ENCODE data around the gene ITGB7. TPM values are rescaled to one million over a fixed set of nuclear protein-coding genes. Genes with fewer than 3 reads are reported as not detected.
A peak's percentile ranks its signal among the peaks of the same experiment; 100 is the strongest.

Gene ITGB7
- total and polyA plus RNA-seq, 10 of the 15 experiments (the other 5 are each of a cell fraction or from before 2014, with no cell fraction given) = 54.5 to 487 (median 252) TPM

- TF ChIP-seq JUND (IDR thresholded peaks at IDR 0.05; ENCODE audit: low read depth, low read length) (no peak), SP1 (IDR thresholded peaks at IDR 0.05; ENCODE audit: low read depth, low read length) (no peak), CBX3 (IDR thresholded peaks at IDR 0.05; ENCODE audit: borderline replicate concordance, low read depth) (no peak), CHD2 (IDR thresholded peaks at IDR 0.05; ENCODE audit: borderline replicate concordance, low read depth, low read length) (peak; percentile 61; the same call in 1 of the 2 replicates), ZBED1 (IDR thresholded peaks at IDR 0.05; ENCODE audit: borderline replicate concordance) (no peak), BCLAF1 (IDR thresholded peaks at IDR 0.05) (no peak), FOS (IDR thresholded peaks at IDR 0.05; ENCODE audit: borderline replicate concordance, extremely low read depth, insufficient read length) (no peak), WRNIP1 (IDR thresholded peaks at IDR 0.05; ENCODE audit: borderline replicate concordance, low read depth, low read length) (no peak), ZNF592 (IDR thresholded peaks at IDR 0.05) (no peak), NR2C2 (IDR thresholded peaks at IDR 0.05; ENCODE audit: borderline replicate concordance, control insufficient read depth, insufficient read length, low read depth) (no peak), BMI1 (IDR thresholded peaks at IDR 0.05; ENCODE audit: borderline replicate concordance) (no peak), EGR1 (IDR thresholded peaks at IDR 0.05; ENCODE audit: borderline replicate concordance in 1 of 2, low read depth in 2 of 2, low read length in 2 of 2) (no peak), SRF (IDR thresholded peaks at IDR 0.05; ENCODE audit: low read depth in 2 of 2, low read length in 2 of 2) (no peak), IKZF2 (IDR thresholded peaks at IDR 0.05) (peak in 1 of 2 experiments; percentile 31; a peak in 1 of 4 replicates), SMARCA5 (IDR thresholded peaks at IDR 0.05) (no peak; the same call in 1 of the 2 replicates), FOXM1 (IDR thresholded peaks at IDR 0.05; ENCODE audit: low read depth, low read length) (no peak), POLR2AphosphoS5 (IDR thresholded peaks at IDR 0.05; ENCODE audit: low read length) (peak; percentile 66; the same call in 1 of the 2 replicates), ZNF384 (IDR thresholded peaks at IDR 0.05; ENCODE audit: borderline replicate concordance, low read depth, low read length) (no peak)
Measured at GRCh38 chr12:53221203-53222080, 14.4 kb upstream of the ITGB7 start (continued).

Data from GM12878 (cell line).